Activated T-cell treated with anti-CD3 and anti-CD28 coated beads, Interleukin-2, amount 50 U/mL, for 48 hours (primary cell): ENCODE data around the gene WNT7A.
"Not testable (repeated sequence)": the region's sequence is repeated elsewhere in the genome, so short reads cannot be mapped to it uniquely, and the experiment has no call there.

ENCODE experiments used
- DNase-seq, 2 experiments: peaks; one replicate each; pipeline ENCODE4 v3.0.0-alpha.2; 2020

Gene WNT7A

DNA sequence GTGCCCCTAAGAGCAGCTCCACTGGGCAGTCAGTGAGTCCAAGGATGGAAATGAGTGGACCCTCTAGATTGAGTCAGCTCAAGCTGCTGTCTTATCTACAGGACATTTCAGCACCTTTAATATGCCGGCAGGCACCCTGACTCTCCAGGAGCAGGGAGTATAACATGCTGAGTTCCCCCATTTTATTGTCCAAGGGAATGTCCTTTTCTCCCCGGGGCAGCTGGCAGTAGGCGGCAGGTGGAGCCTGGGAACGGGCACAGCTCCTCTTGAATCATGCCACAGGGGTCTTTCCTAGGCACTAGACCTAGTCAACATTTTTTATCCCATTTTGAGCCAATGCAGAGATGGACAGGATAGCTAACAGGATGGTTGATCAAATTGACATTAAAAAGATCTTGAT, 14.8 kb downstream of the WNT7A start:
- DNase-seq, result no peak

DNA sequence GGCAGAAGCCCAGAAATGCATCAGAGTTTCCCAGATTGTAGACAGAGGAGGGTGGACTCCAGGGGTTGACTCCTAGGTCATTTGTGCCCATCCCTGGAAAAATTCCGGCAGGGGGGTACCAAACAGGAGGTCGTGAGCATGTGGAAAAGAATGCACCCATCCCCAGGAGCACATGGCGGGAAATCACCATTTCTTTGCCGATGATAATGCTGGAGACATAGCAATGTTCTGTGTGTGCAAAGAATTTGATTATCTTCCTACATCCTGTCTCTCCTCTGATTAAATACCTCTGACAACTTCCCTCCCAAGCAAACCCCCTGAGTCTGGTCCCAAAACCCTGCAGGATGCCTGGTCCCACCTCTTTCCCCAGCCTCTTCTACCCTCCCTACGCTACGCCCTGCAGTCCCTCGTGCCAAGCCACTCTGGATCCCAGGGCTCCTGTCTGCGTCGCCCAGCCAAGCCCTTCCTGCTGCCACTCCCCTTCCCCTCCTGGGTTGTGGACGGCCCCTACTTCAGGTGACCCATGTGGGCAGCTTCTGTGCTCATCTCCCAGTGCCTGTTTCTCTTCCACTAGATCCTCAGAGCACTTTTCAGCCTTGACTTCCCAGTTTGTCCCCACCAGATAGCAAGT, 15.8 kb downstream of the WNT7A start:
- DNase-seq, result no peak

GRCh38 chr3:13863382-13863952, 16.4 kb downstream of the WNT7A start:
- no peak for DNase-seq

DNA sequence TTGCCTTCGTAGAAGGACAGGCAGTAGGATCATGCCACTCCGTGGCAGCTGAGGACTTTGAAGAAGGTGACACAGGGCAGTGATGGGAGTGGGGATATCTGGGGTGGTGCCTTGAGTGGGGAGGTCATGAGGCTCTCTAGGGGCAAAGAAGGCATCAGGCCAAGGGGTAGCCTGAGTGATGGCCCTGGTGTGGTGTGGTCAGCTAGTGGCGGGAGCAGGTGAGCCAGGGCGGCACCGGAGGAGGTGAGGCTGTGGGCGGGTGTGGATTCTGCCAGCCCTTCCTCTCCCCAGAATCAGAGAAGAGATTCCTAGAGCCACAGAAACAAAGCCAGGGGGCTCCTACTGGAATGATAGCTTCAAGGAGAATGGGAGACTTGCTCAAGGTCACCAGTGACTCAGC, 18.4 kb downstream of the WNT7A start:
- DNase-seq, result no peak

DNA sequence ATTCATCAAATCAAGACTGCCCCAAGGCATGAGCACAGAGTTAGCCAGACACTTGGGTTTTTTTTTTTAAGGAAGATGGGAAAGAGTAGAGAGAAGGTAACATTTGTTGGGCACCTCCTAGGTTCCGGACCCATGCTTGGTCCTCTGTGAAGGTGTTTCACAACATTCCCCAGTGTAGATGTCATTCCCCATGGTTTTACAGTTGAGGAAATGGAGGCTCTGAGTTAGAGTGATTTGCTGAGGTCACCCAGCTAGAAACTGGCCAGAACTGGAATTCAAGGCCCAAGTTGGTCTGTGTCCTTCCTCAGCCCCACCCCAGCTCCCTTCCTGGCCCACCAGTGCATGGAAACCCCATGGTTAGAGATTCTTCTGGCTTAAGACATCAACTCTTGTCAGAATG, 19.9 kb downstream of the WNT7A start:
- DNase-seq, result no peak

DNA sequence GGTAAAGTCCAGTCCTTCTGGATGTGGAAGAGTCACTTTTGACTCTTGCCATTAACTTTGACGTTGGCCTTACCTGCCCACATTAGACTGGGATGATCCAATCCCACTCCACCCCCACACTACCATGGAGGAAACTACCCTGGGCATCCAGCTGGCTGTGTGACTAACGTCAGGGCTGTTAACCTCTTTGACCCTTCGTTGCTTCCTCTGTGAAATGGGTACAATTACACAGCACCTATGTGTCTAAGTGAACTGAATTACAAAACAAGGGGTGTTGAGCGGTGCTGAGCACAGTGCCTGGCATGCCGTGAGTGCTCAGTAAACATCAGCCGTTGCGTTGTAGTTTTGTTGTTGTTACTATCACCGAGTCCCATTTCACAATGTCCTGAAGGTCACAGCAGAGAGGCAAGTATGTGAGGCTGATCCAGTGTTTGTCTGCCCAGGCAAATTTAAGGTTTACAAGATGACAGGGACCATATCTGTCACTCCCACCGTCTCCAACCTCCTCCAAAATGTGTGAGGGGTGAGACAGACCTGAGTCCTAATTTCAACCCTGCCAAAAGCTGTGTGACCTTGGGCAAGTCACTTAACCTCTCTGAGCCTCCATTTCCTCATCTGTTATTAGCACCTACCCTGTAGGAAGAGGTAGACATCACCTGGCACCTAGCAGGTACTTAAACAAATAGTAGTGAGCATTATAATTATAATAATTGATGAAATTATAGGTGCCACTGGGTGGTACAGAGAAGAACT, 20.9 kb downstream of the WNT7A start:
- no peak for DNase-seq

DNA sequence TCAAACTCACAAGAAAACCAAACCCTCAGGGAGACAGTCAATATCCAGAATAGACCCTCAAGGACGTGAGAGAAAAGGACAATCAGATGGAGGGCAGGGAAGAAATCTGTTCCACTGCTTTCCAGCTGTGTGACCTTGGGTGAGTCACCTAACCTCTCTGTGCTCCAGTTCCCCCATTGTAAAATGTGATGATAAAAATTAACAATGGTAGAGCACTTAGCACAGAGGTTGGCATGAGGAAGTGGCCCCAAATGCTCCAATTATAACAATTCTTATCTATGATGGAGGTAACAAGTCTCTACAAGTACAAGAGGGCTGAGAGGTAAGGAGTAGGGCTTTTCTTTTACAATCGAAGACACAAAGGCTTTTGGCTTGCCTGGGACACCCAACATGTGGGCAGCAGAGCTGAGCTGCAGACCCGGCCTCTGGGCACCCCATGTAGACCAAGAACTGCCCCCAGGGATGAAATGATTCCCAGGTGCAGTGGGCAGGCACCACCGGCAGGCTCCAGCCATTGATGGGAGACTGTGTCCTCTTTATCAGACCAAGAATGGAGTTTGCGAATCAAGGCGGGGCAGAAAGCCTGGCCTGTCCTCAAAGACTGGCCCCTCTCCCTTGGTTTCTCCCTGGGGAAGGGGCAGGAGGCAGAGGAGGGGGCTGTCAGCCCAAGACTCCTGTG, 22.0 kb downstream of the WNT7A start:
- DNase-seq, result no peak

GRCh38 chr3:13856628-13857027, 23.2 kb downstream of the WNT7A start:
- not testable (repeated sequence) for DNase-seq

- DNase-seq, result no peak
Observed at GRCh38 chr3:13856006-13856405, 23.9 kb downstream of the WNT7A start.

GRCh38 chr3:13854492-13854891, 25.4 kb downstream of the WNT7A start:
- DNase-seq, result no peak

- DNase-seq, result no peak
Observed at GRCh38 chr3:13853978-13854296, 25.9 kb downstream of the WNT7A start.

DNA sequence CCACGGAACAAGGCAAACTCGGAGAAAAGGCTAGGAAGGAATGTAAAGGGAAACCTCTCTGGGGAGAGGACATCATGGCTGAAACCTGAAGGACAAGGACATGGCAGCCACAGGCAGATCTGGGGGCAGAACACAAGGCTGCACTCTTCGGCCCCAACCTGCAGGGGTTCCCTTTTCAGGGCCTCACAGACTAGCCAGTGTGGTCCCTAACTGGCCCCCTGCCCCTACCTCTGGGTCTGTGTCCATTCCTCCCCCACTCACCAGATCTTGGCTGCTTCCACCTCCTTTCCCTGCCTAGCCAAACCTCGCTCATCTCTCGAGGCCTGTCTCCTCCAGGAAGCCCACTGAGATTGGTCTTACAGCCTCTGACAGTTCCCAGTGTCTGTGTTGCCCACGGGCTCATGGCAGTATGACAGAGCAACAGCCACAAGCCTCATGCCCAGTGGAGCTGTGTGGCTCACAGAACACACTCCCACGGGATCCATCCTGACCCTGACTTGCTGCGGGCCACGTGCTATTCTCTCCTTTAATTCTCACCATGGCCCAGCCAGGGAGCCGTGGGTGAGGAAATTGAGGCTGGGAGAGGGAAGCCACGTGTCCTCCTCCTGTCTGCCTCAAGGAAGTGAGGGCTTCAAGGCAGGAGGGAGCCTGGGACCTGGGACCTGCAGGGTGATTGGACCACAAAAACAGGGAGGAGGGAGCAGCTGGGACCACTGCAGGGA, 26.5 kb downstream of the WNT7A start:
- no peak for DNase-seq

GRCh38 chr3:13852638-13853009, 27.2 kb downstream of the WNT7A start:
- DNase-seq, result no peak

DNA sequence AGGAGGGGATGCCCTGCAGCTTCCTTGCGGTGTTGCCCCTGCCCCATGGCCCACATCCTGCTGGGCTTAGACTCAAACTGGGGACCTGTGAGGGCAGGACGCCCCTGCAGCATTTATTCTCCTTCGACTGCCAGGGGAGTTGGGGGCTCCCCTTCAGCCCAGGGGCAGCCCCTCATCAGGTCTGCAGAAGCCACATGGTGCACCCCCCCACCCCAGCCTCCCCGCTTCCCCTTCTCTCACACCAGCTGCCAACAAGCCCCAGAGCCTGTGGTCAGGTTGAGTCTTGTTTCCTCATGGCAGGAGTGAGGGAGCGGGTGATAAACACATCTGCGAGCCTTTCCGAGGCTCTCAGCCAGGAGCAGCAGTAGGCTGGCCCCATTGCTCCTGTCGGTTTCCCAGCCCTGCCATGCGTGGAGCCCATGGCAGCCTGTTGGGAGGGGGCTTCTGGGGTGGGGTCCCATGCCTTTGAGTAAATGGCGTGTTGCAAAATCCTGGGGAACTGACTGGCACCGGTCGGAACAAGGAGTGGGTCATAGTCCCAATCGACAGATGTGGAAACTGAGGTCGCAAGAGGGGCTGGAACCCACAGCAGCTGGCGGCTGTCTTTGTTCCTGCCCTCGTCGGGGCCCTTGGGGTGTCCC, 27.8 kb downstream of the WNT7A start:
- DNase-seq, result no peak

- DNase-seq, result no peak
Observed at GRCh38 chr3:13851091-13851849, 28.6 kb downstream of the WNT7A start.

GRCh38 chr3:13850161-13850945, 29.5 kb downstream of the WNT7A start:
- DNase-seq, result no peak

GRCh38 chr3:13849018-13849417, 30.9 kb downstream of the WNT7A start:
- no peak for DNase-seq

- DNase-seq, result no peak
Observed at GRCh38 chr3:13846716-13847570, 32.9 kb downstream of the WNT7A start.

DNA sequence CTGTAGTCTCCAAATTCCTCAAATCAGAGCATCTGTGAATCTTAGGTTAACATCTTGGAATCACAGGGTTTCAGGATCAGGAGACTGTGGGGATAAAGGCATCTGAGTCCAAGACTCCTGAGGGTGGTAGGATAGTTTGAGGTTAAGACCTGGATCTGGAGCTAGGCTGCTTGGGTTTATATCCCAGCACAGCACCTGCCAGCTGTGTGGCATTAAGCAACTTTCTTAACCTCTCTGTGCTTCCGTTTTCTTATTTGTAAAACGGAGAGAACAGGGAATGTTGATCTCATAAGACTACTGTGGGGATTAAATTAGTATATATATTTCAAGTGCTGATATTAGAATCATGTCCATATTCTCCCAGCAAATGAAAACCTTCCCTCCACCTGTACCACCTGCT, 33.6 kb downstream of the WNT7A start:
- no peak for DNase-seq

DNA sequence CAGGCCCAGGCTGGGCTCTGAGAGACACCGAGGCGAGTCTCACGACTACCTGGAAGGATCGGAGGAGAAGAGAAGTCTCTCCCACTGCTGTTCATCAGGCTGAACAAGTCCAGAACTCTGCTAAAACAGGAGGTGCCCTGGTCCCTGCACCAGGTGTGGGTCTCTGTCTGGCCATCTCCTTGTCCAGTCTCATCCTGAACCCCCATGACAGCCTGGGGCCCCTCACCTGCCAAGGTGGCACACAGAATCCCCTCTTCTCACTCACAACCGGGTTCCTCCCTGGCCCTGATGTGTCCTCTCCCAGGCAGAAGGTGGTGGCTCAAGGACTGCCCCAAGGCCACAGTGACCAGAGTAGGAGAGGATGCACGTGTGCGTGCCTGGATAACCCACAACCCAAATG, 34.1 kb downstream of the WNT7A start:
- no peak for DNase-seq
